Measurements from ENCODE around the gene GREM1. TPM values are rescaled to one million over a fixed set of nuclear protein-coding genes. Genes with fewer than 3 reads are reported as not detected.

Gene GREM1
- total and polyA plus RNA-seq, 7 donors = 2.5 to 33.2 (median 25.5) TPM

DNA sequence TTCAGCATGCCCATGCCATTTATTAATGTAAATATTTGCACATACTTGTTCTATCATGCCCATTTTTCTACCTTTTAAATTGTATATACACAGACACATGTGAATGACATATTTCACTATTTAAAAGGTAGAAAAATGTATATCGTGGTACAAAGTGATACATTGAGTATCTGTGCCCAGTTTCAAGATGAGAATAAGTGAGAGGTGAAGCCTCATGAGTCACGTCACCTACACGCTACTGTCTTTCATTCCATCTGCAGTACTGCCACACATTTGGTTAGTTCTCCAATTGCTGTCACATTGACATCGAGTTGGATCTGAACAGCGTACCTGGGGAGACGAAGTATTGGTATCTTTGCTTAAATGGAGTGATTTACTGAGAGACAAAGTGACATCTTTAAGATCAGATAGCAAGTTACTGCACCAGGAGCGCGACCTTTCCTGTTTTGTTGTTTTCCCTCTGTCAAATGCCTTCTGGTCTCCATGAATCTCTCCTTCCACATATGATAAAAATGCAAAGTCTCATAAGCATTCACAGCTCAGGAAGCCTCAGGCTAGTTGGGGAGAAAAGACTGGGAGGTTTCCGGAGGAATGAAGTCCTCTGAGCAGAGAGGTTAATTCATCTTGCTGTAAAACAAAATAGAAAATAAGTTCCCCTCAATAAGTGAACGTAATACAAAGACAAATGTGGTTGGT, 12.0 kb downstream of the GREM1 start:
- WGBS, 2 donors = 87 to 92% methylated on average over 10 of the region's 10 CpGs
- Histone ChIP-seq H3K9me3 (peaks cover 0 to 4% (median under 1%) of the 10 kb centered on the region in 4 donors), H3K27ac (no peak overlapping the region), H3K36me3 (no peaks in the 10 kb centered on the region), H3K27me3 (no peaks in the 10 kb centered on the region), H3K4me3 (no peak overlapping the region), H3K4me1 (peaks cover 0 to 3% (median 0%) of the 10 kb centered on the region in 4 donors)
- intact Hi-C loops (cut with DNase I) = no loop called here
- no peak for DNase-seq
- TF ChIP-seq POLR2AphosphoS5 (IDR thresholded peaks at IDR 0.05) (no peak), POLR2A (IDR thresholded peaks at IDR 0.05) (no peak), EP300 (IDR thresholded peaks at IDR 0.05) (no peak)
- TF ChIP-seq, protein P1, sequence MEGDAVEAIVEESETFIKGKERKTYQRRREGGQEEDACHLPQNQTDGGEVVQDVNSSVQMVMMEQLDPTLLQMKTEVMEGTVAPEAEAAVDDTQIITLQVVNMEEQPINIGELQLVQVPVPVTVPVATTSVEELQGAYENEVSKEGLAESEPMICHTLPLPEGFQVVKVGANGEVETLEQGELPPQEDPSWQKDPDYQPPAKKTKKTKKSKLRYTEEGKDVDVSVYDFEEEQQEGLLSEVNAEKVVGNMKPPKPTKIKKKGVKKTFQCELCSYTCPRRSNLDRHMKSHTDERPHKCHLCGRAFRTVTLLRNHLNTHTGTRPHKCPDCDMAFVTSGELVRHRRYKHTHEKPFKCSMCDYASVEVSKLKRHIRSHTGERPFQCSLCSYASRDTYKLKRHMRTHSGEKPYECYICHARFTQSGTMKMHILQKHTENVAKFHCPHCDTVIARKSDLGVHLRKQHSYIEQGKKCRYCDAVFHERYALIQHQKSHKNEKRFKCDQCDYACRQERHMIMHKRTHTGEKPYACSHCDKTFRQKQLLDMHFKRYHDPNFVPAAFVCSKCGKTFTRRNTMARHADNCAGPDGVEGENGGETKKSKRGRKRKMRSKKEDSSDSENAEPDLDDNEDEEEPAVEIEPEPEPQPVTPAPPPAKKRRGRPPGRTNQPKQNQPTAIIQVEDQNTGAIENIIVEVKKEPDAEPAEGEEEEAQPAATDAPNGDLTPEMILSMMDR (IDR thresholded peaks at IDR 0.05) = no peak

DNA sequence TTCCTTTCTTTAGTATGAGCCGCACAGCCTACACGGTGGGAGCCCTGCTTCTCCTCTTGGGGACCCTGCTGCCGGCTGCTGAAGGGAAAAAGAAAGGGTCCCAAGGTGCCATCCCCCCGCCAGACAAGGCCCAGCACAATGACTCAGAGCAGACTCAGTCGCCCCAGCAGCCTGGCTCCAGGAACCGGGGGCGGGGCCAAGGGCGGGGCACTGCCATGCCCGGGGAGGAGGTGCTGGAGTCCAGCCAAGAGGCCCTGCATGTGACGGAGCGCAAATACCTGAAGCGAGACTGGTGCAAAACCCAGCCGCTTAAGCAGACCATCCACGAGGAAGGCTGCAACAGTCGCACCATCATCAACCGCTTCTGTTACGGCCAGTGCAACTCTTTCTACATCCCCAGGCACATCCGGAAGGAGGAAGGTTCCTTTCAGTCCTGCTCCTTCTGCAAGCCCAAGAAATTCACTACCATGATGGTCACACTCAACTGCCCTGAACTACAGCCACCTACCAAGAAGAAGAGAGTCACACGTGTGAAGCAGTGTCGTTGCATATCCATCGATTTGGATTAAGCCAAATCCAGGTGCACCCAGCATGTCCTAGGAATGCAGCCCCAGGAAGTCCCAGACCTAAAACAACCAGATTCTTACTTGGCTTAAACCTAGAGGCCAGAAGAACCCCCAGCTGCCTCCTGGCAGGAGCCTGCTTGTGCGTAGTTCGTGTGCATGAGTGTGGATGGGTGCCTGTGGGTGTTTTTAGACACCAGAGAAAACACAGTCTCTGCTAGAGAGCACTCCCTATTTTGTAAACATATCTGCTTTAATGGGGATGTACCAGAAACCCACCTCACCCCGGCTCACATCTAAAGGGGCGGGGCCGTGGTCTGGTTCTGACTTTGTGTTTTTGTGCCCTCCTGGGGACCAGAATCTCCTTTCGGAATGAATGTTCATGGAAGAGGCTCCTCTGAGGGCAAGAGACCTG, 13.2 kb downstream of the GREM1 start:
- Histone ChIP-seq H3K4me1 (peaks cover 0 to 3% (median 0%) of the 10 kb centered on the region in 4 donors), H3K4me3 (no peak overlapping the region), H3K27ac (no peak overlapping the region), H3K36me3 (no peaks in the 10 kb centered on the region), H3K27me3 (no peaks in the 10 kb centered on the region), H3K9me3 (peaks cover 0 to 4% (median under 1%) of the 10 kb centered on the region in 4 donors)
- DNase-seq = no peak
- intact Hi-C loops (cut with DNase I) = no loop called here
- 38 to 53% methylated on average over 27 of the region's 27 CpGs for WGBS, 2 donors
- no peak for TF ChIP-seq POLR2A (IDR thresholded peaks at IDR 0.05)
- TF ChIP-seq, protein P1 (IDR thresholded peaks at IDR 0.05) = no peak
- no peak for TF ChIP-seq EP300 (IDR thresholded peaks at IDR 0.05)
- no peak for TF ChIP-seq POLR2AphosphoS5 (IDR thresholded peaks at IDR 0.05)

DNA sequence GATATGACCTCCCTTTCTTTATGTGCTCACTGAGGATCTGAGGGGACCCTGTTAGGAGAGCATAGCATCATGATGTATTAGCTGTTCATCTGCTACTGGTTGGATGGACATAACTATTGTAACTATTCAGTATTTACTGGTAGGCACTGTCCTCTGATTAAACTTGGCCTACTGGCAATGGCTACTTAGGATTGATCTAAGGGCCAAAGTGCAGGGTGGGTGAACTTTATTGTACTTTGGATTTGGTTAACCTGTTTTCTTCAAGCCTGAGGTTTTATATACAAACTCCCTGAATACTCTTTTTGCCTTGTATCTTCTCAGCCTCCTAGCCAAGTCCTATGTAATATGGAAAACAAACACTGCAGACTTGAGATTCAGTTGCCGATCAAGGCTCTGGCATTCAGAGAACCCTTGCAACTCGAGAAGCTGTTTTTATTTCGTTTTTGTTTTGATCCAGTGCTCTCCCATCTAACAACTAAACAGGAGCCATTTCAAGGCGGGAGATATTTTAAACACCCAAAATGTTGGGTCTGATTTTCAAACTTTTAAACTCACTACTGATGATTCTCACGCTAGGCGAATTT, 14.9 kb downstream of the GREM1 start:
- H3K27ac ChIP-seq = no peak overlapping the region
- H3K36me3 ChIP-seq = no peaks in the 10 kb centered on the region
- WGBS, 2 donors = 81 to 88% methylated on average over 6 of the region's 6 CpGs
- intact Hi-C loops (cut with DNase I) = no loop called here
- no peak for DNase-seq
- no peak overlapping the region for H3K4me3 ChIP-seq
- TF ChIP-seq POLR2AphosphoS5 (IDR thresholded peaks at IDR 0.05) (no peak), EP300 (IDR thresholded peaks at IDR 0.05) (no peak), POLR2A (IDR thresholded peaks at IDR 0.05) (no peak)
- TF ChIP-seq, protein P1 (IDR thresholded peaks at IDR 0.05) = no peak
- H3K27me3 ChIP-seq = no peaks in the 10 kb centered on the region
- peaks cover 0 to 4% (median under 1%) of the 10 kb centered on the region in 4 donors for H3K9me3 ChIP-seq
- H3K4me1 ChIP-seq = peaks cover 0 to 3% (median 0%) of the 10 kb centered on the region in 4 donors

DNA sequence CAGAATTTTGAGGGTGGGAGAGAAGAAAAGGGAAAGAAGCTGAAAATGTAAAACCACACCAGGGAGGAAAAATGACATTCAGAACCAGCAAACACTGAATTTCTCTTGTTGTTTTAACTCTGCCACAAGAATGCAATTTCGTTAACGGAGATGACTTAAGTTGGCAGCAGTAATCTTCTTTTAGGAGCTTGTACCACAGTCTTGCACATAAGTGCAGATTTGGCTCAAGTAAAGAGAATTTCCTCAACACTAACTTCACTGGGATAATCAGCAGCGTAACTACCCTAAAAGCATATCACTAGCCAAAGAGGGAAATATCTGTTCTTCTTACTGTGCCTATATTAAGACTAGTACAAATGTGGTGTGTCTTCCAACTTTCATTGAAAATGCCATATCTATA, 15.5 kb downstream of the GREM1 start:
- Histone ChIP-seq H3K36me3 (no peaks in the 10 kb centered on the region), H3K4me1 (peaks cover 0 to 3% (median 0%) of the 10 kb centered on the region in 4 donors), H3K9me3 (peaks cover 0 to 2% (median 0%) of the 10 kb centered on the region in 4 donors), H3K4me3 (no peak overlapping the region), H3K27ac (no peak overlapping the region), H3K27me3 (no peaks in the 10 kb centered on the region)
- DNase-seq = no peak
- intact Hi-C loops (cut with DNase I) = no loop called here
- WGBS, 2 donors = 57 to 70% methylated on average over 3 of the region's 3 CpGs
- TF ChIP-seq POLR2A (IDR thresholded peaks at IDR 0.05) (no peak), EP300 (IDR thresholded peaks at IDR 0.05) (no peak), POLR2AphosphoS5 (IDR thresholded peaks at IDR 0.05) (no peak)
- TF ChIP-seq, protein P1 (IDR thresholded peaks at IDR 0.05) = no peak
